SK-N-SH (cell line): Measurements from ENCODE around the gene LDB2. TPM values are rescaled to one million over a fixed set of nuclear protein-coding genes. Genes with fewer than 3 reads are reported as not detected.

Experiments
- CTCF ChIA-PET: fragments of 300-600, 350-600 bp; formaldehyde crosslinking; extraction: SDS; loops from one replicate; lab custom pipeline; 2021; lab: Yijun Ruan, JAX
- POLR2A ChIA-PET: fragments of 350-600 bp; sonication (Branson Sonifier 250); formaldehyde crosslinking; extraction: SDS; loops from one replicate; lab custom pipeline; 2020; ENCODE audit warnings: antibody characterized with exemption, inconsistent platforms; lab: Yijun Ruan, JAX
- DNase-seq: peaks from one replicate; pipeline ENCODE4 v3.0.0; 2012
- H2AFZ ChIP-seq: fragments of 200-600 bp; sonication (generic); 2 replicates; pipeline ENCODE4 v1.8.1; 2016; ENCODE audit warnings: antibody characterized with exemption, mild to moderate bottlenecking, low read depth
- H3F3A ChIP-seq: fragments of 200-600 bp; sonication (generic); replicated peaks from 2 replicates; pipeline ENCODE3; 2016; ENCODE audit warnings: antibody characterized with exemption, mild to moderate bottlenecking; ENCODE audit not compliant: insufficient read depth
- H3K27ac ChIP-seq, 2 experiments: fragments of 200-500 bp in 1 of 2; fragments of 200-600 bp in 1 of 2; sonication (Bioruptor generic) in 1 of 2; sonication (generic), shearing (Covaris generic) in 1 of 2; 2 replicates each; pipeline versions ENCODE4 v1.5.1 to v1.6.1; 2014 to 2016; ENCODE audit warnings: low read depth in 2 of 2, inconsistent platforms in 1 of 2, low read length in 1 of 2, mild to moderate bottlenecking in 1 of 2, mixed read lengths in 1 of 2
- H3K27me3 ChIP-seq: fragments of 200-600 bp; sonication (generic), shearing (Covaris generic); 2 replicates; pipeline ENCODE4 v1.6.1; 2016; ENCODE audit warnings: mixed run types; ENCODE audit not compliant: insufficient read depth
- H3K36me3 ChIP-seq, 2 experiments: fragments of 200-500 bp in 1 of 2; fragments of 200-600 bp in 1 of 2; sonication (Bioruptor generic) in 1 of 2; sonication (generic) in 1 of 2; replicated peaks in 1 of 2; 2 replicates each; pipeline versions ENCODE3 to v1.5.1; 2014 to 2016; ENCODE audit warnings: low read length in 1 of 2, mild to moderate bottlenecking in 1 of 2; ENCODE audit not compliant: insufficient read depth in 2 of 2, control insufficient read depth in 1 of 2
- H3K4me1 ChIP-seq, 2 experiments: fragments of 200-500 bp in 1 of 2; fragments of 200-600 bp in 1 of 2; sonication (Bioruptor generic) in 1 of 2; sonication (generic), shearing (Covaris generic) in 1 of 2; 2 replicates each; pipeline versions ENCODE4 v1.5.1 to v1.6.1; 2014 to 2016; ENCODE audit warnings: low read depth in 1 of 2, low read length in 1 of 2, mixed run types in 1 of 2; ENCODE audit not compliant: insufficient read depth in 2 of 2, control insufficient read depth in 1 of 2
- H3K4me2 ChIP-seq: fragments of 200-600 bp; sonication (generic), shearing (Covaris generic); 2 replicates; pipeline ENCODE4 v1.6.1; 2017; ENCODE audit warnings: mixed run types
- H3K4me3 ChIP-seq, 2 experiments: fragments of 200-500 bp in 1 of 2; fragments of 200-600 bp in 1 of 2; sonication (Bioruptor generic) in 1 of 2; sonication (generic), shearing (Covaris generic) in 1 of 2; 2 replicates each; pipeline versions ENCODE4 v1.5.1 to v1.8.1; 2014 to 2016; ENCODE audit warnings: low read depth in 2 of 2, inconsistent platforms in 1 of 2, low read length in 1 of 2, mild to moderate bottlenecking in 1 of 2, mixed read lengths in 1 of 2, moderate library complexity in 1 of 2
- H3K79me2 ChIP-seq: fragments of 200-600 bp; sonication (generic); 2 replicates; pipeline ENCODE4 v1.8.1; 2017; ENCODE audit warnings: mild to moderate bottlenecking; ENCODE audit not compliant: insufficient read depth
- H3K9ac ChIP-seq: fragments of 200-600 bp; sonication (generic); 2 replicates; pipeline ENCODE4 v1.6.1; 2017; ENCODE audit warnings: mixed run types
- H3K9me2 ChIP-seq: fragments of 200-600 bp; sonication (generic); 2 replicates; pipeline ENCODE4 v1.6.1; 2017; ENCODE audit warnings: mixed run types
- H3K9me3 ChIP-seq: fragments of 200-600 bp; sonication (generic); 2 replicates; pipeline ENCODE4 v1.6.1; 2017; ENCODE audit warnings: mixed run types, mild to moderate bottlenecking, moderate library complexity
- H4K20me1 ChIP-seq: fragments of 200-600 bp; sonication (generic); 2 replicates; pipeline ENCODE4 v1.6.1; 2017; ENCODE audit warnings: mild to moderate bottlenecking, mixed run types; ENCODE audit not compliant: insufficient read depth
- CTCF ChIP-seq: fragments of 200-600 bp; sonication (generic); IDR thresholded peaks from 2 replicates; pipeline ENCODE4 v1.6.1; 2017; ENCODE audit warnings: antibody characterized with exemption, mild to moderate bottlenecking, moderate library complexity
- ELF1 ChIP-seq: IDR thresholded peaks from 2 replicates; pipeline ENCODE4 v1.4.0; 2012
- EZH2phosphoT487 ChIP-seq: fragments of 200-600 bp; sonication (generic); IDR thresholded peaks from 2 replicates; pipeline ENCODE4 v1.6.1; 2017; ENCODE audit warnings: low read depth, mixed run types, mild to moderate bottlenecking, antibody characterized with exemption, moderate library complexity, borderline replicate concordance
- FOSL2 ChIP-seq: IDR thresholded peaks from 2 replicates; pipeline ENCODE4 v1.4.0; 2012; ENCODE audit warnings: low read depth, mild to moderate bottlenecking, moderate library complexity, borderline replicate concordance
- FOXJ3 ChIP-seq: sonication (generic); formaldehyde crosslinking; IDR thresholded peaks from 2 replicates; pipeline ENCODE4 v1.5.1; 2020; ENCODE audit warnings: mild to moderate bottlenecking, missing genetic modification reagents
- GATA2 ChIP-seq: sonication (generic); formaldehyde crosslinking; IDR thresholded peaks from 2 replicates; pipeline ENCODE4 v1.5.0; 2020; ENCODE audit warnings: mild to moderate bottlenecking, missing genetic modification reagents
- JUND ChIP-seq: IDR thresholded peaks from 2 replicates; pipeline ENCODE4 v1.4.0; 2012
- MXI1 ChIP-seq: IDR thresholded peaks from 2 replicates; pipeline ENCODE4 v1.6.1; 2012; ENCODE audit warnings: mild to moderate bottlenecking, low read depth, low read length, improper control_type of control experiment
- NRF1 ChIP-seq: IDR thresholded peaks from 2 replicates; pipeline ENCODE4 v1.6.1; 2012; ENCODE audit warnings: low read depth, mild to moderate bottlenecking, low read length
- RCOR1 ChIP-seq: fragments of 150-350 bp; IDR thresholded peaks from 2 replicates; pipeline ENCODE4 v1.6.1; 2017; ENCODE audit warnings: antibody characterized with exemption, low read length
- RFX5 ChIP-seq: IDR thresholded peaks from 2 replicates; pipeline ENCODE4 v1.6.1; 2012; ENCODE audit warnings: mild to moderate bottlenecking, improper control_type of control experiment, low read length
- RXRA ChIP-seq: IDR thresholded peaks from 2 replicates; pipeline ENCODE4 v1.4.0; 2012; ENCODE audit warnings: low read depth, mild to moderate bottlenecking, borderline replicate concordance
- SIN3A ChIP-seq: IDR thresholded peaks from 2 replicates; pipeline ENCODE4 v1.6.1; 2012; ENCODE audit warnings: low read depth, mild to moderate bottlenecking, low read length, moderate library complexity, borderline replicate concordance
- SMC3 ChIP-seq: IDR thresholded peaks from 2 replicates; pipeline ENCODE4 v1.6.1; 2012; ENCODE audit warnings: low read depth, low read length, improper control_type of control experiment
- TCF12 ChIP-seq: IDR thresholded peaks from 2 replicates; pipeline ENCODE4 v1.4.0; 2012
- TEAD4 ChIP-seq: IDR thresholded peaks from 2 replicates; pipeline ENCODE4 v1.4.0; 2012; ENCODE audit warnings: mild to moderate bottlenecking, borderline replicate concordance; ENCODE audit not compliant: insufficient read depth
- USF1 ChIP-seq: IDR thresholded peaks from 2 replicates; pipeline ENCODE4 v1.4.0; 2012; ENCODE audit warnings: low read depth, borderline replicate concordance
- ZBTB33 ChIP-seq: IDR thresholded peaks from 2 replicates; pipeline ENCODE4 v1.4.0; 2012; ENCODE audit warnings: low read depth, borderline replicate concordance
- WGBS: methylation state at CpG from one replicate; pipeline ENCODE4 v1.1.6; 2017; ENCODE audit warnings: low lambda C conversion rate; 5-methylcytosine and 5-hydroxymethylcytosine counted together
- polyA plus RNA-seq, 3 experiments: library from polyadenylated mRNA; depleted of rRNA; stranded (reverse); fragments of >200 nt; gene quantifications; 2 replicates each; pipeline ENCODE4 v1.2.3, GENCODE V29; 2012

LDB2 gene
- polyA plus RNA-seq, 1 of the 3 experiments (the other 2 are of a cell fraction): 11.0 TPM

GRCh38 chr4:16707874-16708273 lies 190.6 kb downstream of the LDB2 start (continued):
- TF ChIP-seq GATA2 (CRISPR knock-in tag): no peak

- 75% methylated on average over 6 of the region's 6 CpGs for WGBS
- Histone ChIP-seq H3K9me2 (no peaks in the 10 kb centered on the region), H3F3A (no peaks in the 10 kb centered on the region), H3K9ac (no peak overlapping the region), H3K4me1 (no peaks in the 10 kb centered on the region), H3K27me3 (no peaks in the 10 kb centered on the region), H3K4me3 (no peak overlapping the region), H3K9me3 (no peaks in the 10 kb centered on the region), H3K4me2 (no peak overlapping the region), H2AFZ (no peak overlapping the region), H4K20me1 (no peaks in the 10 kb centered on the region), H3K36me3 (no peaks in the 10 kb centered on the region), H3K27ac (no peak overlapping the region), H3K79me2 (no peaks in the 10 kb centered on the region)
- no peak for DNase-seq
- TF ChIP-seq EZH2phosphoT487: no peak
- TF ChIP-seq TCF12: no peak
- TF ChIP-seq JUND: no peak
- no peak for TF ChIP-seq ELF1
- TF ChIP-seq USF1: no peak
- TF ChIP-seq RCOR1: no peak
- TF ChIP-seq ZBTB33: no peak
- TF ChIP-seq CTCF: no peak
- TF ChIP-seq NRF1: no peak
- TF ChIP-seq SIN3A: no peak
- TF ChIP-seq RFX5: no peak
- TF ChIP-seq FOXJ3 (CRISPR knock-in tag): no peak
- POLR2A ChIA-PET: no interaction called here
- CTCF ChIA-PET: no interaction called here
Measured at GRCh38 chr4:16706251-16706650, 192.2 kb downstream of the LDB2 start.

- Histone ChIP-seq H3K4me3 (no peak overlapping the region), H3K27ac (no peak overlapping the region), H3K36me3 (no peaks in the 10 kb centered on the region), H3K9me2 (no peaks in the 10 kb centered on the region), H3K9me3 (no peaks in the 10 kb centered on the region), H3K4me2 (no peak overlapping the region), H3K9ac (no peak overlapping the region), H3K79me2 (no peaks in the 10 kb centered on the region), H3K4me1 (no peaks in the 10 kb centered on the region), H3F3A (no peaks in the 10 kb centered on the region), H4K20me1 (no peaks in the 10 kb centered on the region), H3K27me3 (no peaks in the 10 kb centered on the region), H2AFZ (no peak overlapping the region)
- POLR2A ChIA-PET: no interaction called here
- CTCF ChIA-PET: no interaction called here
- no peak for DNase-seq
- 64% methylated on average over 2 of the region's 3 CpGs for WGBS
- TF ChIP-seq FOSL2 (no peak), ZBTB33 (no peak), FOXJ3 (CRISPR knock-in tag) (no peak), CTCF (no peak), RXRA (no peak), TEAD4 (no peak), MXI1 (no peak), TCF12 (no peak), SMC3 (no peak), EZH2phosphoT487 (no peak), GATA2 (CRISPR knock-in tag) (no peak)
Measured at GRCh38 chr4:16705341-16705740, 193.1 kb downstream of the LDB2 start.
